HL-60 (cell line): Measurements from ENCODE around the gene TBC1D23.

ENCODE experiments used
- DNase-seq, 2 experiments: peaks; one replicate each; pipeline ENCODE4 v3.0.0-alpha.2; 2010 to 2020; ENCODE audit warnings: low read depth in 1 of 2, low spot score in 1 of 2
- H3K27ac ChIP-seq: fragments of 250-450 bp; sonication (Bioruptor Pico); replicated peaks from 2 replicates; pipeline ENCODE4 v1.5.1; 2020; ENCODE audit warnings: mild to moderate bottlenecking, moderate library complexity
- H3K27me3 ChIP-seq: fragments of 250-450 bp; sonication (Bioruptor Pico); 2 replicates; pipeline ENCODE4 v1.5.1; 2021; ENCODE audit warnings: mild to moderate bottlenecking, moderate library complexity; ENCODE audit not compliant: insufficient read depth, poor library complexity, severe bottlenecking
- H3K4me3 ChIP-seq: replicated peaks from 2 replicates; pipeline ENCODE4 v1.5.1; 2011; ENCODE audit warnings: mild to moderate bottlenecking, control low read depth, low read length; ENCODE audit not compliant: insufficient read depth
- GABPA ChIP-seq: IDR thresholded peaks from 2 replicates; pipeline ENCODE4 v1.6.1; 2012; ENCODE audit warnings: low read depth
- POLR2AphosphoS5 ChIP-seq: IDR thresholded peaks from 2 replicates; pipeline ENCODE4 v1.6.1; 2012; ENCODE audit warnings: low read depth
- SPI1 ChIP-seq: IDR thresholded peaks from 2 replicates; pipeline ENCODE4 v1.6.1; 2012; ENCODE audit warnings: low read depth, mild to moderate bottlenecking, borderline replicate concordance
- TF ChIP-seq, protein P1 (sequence below): IDR thresholded peaks from 2 replicates; pipeline ENCODE4 v1.6.1; 2012; ENCODE audit warnings: low read depth; ENCODE audit not compliant: insufficient replicate concordance
- TF ChIP-seq, protein P2 (sequence below): IDR thresholded peaks from one replicate; pipeline ENCODE4 v1.5.1; 2011; ENCODE audit warnings: low read length, control low read depth, inconsistent platforms; ENCODE audit not compliant: insufficient read depth

The TBC1D23 gene

GRCh38 chr3:100311011-100311410, 50.2 kb downstream of the TBC1D23 start:
- no peak for DNase-seq
- Histone ChIP-seq H3K4me3 (no peak overlapping the region), H3K27me3 (no peaks in the 10 kb centered on the region), H3K27ac (no peak overlapping the region)
- TF ChIP-seq SPI1, result no peak
- TF ChIP-seq, protein P1, sequence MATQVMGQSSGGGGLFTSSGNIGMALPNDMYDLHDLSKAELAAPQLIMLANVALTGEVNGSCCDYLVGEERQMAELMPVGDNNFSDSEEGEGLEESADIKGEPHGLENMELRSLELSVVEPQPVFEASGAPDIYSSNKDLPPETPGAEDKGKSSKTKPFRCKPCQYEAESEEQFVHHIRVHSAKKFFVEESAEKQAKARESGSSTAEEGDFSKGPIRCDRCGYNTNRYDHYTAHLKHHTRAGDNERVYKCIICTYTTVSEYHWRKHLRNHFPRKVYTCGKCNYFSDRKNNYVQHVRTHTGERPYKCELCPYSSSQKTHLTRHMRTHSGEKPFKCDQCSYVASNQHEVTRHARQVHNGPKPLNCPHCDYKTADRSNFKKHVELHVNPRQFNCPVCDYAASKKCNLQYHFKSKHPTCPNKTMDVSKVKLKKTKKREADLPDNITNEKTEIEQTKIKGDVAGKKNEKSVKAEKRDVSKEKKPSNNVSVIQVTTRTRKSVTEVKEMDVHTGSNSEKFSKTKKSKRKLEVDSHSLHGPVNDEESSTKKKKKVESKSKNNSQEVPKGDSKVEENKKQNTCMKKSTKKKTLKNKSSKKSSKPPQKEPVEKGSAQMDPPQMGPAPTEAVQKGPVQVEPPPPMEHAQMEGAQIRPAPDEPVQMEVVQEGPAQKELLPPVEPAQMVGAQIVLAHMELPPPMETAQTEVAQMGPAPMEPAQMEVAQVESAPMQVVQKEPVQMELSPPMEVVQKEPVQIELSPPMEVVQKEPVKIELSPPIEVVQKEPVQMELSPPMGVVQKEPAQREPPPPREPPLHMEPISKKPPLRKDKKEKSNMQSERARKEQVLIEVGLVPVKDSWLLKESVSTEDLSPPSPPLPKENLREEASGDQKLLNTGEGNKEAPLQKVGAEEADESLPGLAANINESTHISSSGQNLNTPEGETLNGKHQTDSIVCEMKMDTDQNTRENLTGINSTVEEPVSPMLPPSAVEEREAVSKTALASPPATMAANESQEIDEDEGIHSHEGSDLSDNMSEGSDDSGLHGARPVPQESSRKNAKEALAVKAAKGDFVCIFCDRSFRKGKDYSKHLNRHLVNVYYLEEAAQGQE, result no peak

- Histone ChIP-seq H3K4me3 (no peak overlapping the region), H3K27ac (no peak overlapping the region), H3K27me3 (no peaks in the 10 kb centered on the region)
- TF ChIP-seq, protein P1, result no peak
- TF ChIP-seq POLR2AphosphoS5 (no peak), SPI1 (no peak), GABPA (no peak)
- TF ChIP-seq, protein P2, sequence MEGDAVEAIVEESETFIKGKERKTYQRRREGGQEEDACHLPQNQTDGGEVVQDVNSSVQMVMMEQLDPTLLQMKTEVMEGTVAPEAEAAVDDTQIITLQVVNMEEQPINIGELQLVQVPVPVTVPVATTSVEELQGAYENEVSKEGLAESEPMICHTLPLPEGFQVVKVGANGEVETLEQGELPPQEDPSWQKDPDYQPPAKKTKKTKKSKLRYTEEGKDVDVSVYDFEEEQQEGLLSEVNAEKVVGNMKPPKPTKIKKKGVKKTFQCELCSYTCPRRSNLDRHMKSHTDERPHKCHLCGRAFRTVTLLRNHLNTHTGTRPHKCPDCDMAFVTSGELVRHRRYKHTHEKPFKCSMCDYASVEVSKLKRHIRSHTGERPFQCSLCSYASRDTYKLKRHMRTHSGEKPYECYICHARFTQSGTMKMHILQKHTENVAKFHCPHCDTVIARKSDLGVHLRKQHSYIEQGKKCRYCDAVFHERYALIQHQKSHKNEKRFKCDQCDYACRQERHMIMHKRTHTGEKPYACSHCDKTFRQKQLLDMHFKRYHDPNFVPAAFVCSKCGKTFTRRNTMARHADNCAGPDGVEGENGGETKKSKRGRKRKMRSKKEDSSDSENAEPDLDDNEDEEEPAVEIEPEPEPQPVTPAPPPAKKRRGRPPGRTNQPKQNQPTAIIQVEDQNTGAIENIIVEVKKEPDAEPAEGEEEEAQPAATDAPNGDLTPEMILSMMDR, result peak; percentile 31
- DNase-seq, result peak; percentile 28 to 47
Observed at GRCh38 chr3:100316641-100317069, 55.9 kb downstream of the TBC1D23 start.

DNA sequence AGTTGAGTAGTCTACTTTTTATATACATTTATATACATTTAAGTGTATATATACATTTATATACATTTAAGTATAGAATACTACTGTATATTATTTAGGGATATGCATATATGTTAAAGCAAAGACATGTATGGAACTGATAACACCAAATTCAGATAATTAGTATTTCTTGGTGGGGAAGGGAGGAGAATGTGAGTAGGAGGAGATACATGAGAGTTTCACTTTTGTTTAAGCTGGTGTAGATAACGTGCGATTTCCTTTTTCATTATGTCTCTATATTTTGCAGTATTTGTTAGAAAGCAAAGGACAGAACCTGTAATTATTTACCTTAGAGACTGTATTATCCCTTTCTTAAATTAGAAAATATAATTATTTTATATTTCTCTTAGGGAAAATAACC, 57.1 kb downstream of the TBC1D23 start:
- DNase-seq, result no peak
- Histone ChIP-seq H3K27ac (no peak overlapping the region), H3K27me3 (no peaks in the 10 kb centered on the region), H3K4me3 (no peak overlapping the region)
- TF ChIP-seq, protein P2, result no peak
- TF ChIP-seq, protein P1, result no peak
- no peak for TF ChIP-seq SPI1
- TF ChIP-seq POLR2AphosphoS5, result no peak
- TF ChIP-seq GABPA, result no peak

DNA sequence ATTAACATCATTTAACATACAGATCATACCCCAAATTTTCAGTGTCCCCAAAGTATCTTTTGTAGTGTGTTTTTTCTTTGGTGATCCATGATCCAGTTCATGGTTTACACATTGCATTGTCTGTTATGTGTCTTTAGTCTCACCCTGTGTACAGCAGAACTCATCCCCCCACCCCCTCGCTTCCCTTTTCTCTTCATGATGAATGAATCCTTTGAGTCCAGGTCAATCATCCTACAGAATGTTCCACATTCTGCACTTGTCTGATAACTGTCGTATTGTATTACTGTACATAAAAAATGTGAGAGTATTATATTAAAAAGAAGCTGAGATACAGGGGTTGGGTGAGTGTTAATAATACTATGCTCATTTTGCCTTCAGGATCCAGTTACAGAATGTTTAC, 59.2 kb downstream of the TBC1D23 start:
- no peak for DNase-seq
- H3K4me3 ChIP-seq, result no peak overlapping the region
- H3K27ac ChIP-seq, result no peak overlapping the region
- no peak for TF ChIP-seq SPI1
- TF ChIP-seq, protein P1, result no peak
- TF ChIP-seq, protein P2, result no peak
- TF ChIP-seq POLR2AphosphoS5, result no peak
- no peak for TF ChIP-seq GABPA
- H3K27me3 ChIP-seq, result no peaks in the 10 kb centered on the region
